HepG2 (cell line): Measurements from ENCODE around the gene STK11. TPM values are rescaled to one million over a fixed set of nuclear protein-coding genes. Genes with fewer than 3 reads are reported as not detected.
A peak's percentile ranks its signal among the peaks of the same experiment; 100 is the strongest.

ENCODE experiments used
- ATAC-seq: fragments of 200-7000 bp; cut with Tn5 transposase; 3 replicates; pipeline ENCODE4 v1.9.1; 2020; ENCODE audit warnings: mild to moderate bottlenecking, moderate library complexity
- BruUV-seq: library from RNA; stranded (reverse); fragments of 400-500 nt; replicated peaks from 2 replicates; lab custom pipeline; 2021; lab: Mats Ljungman, UMichigan
- CTCF ChIA-PET: fragments of 300-600 bp; formaldehyde crosslinking; extraction: SDS; loops from one replicate; lab custom pipeline; 2021; ENCODE audit warnings: low total read pairs, inconsistent platforms, low intra/inter-chr PET ratio; lab: Yijun Ruan, JAX
- POLR2A ChIA-PET: fragments of 350-600 bp; sonication (Branson Sonifier 250); formaldehyde crosslinking; loops from one replicate; lab custom pipeline; 2020; ENCODE audit warnings: antibody characterized with exemption, inconsistent platforms; lab: Yijun Ruan, JAX
- DNase-seq: peaks from one replicate; pipeline ENCODE4 v3.0.0-alpha.2; 2015; ENCODE audit warnings: low spot score
- FAIRE-seq: peaks from 3 replicates; lab custom pipeline; 2011; peaks lifted over from hg19 to GRCh38; lab: Jason Lieb, UNC
- H2AFZ ChIP-seq: one replicate; pipeline ENCODE4 v1.6.1; 2011; ENCODE audit warnings: low read length, inconsistent platforms
- H3K27ac ChIP-seq: fragments of 300-600 bp; 3 replicates; pipeline ENCODE4 v1.8.0; 2011; ENCODE audit warnings: mixed run types, mild to moderate bottlenecking, mixed read lengths, low read length, inconsistent platforms; ENCODE audit not compliant: insufficient read depth; ENCODE audit errors: extremely low read length
- H3K27me3 ChIP-seq, 2 experiments: fragments of 200-600 bp in 1 of 2; 2 replicates in 1 of 2; 3 replicates in 1 of 2; pipeline versions ENCODE4 v1.6.0 to v1.8.0; 2011; ENCODE audit warnings: low read length in 2 of 2, mild to moderate bottlenecking in 2 of 2, moderate library complexity in 2 of 2, inconsistent platforms in 1 of 2; ENCODE audit not compliant: insufficient read depth in 2 of 2, control insufficient read depth in 1 of 2
- H3K36me3 ChIP-seq, 2 experiments: fragments of 200-600 bp in 1 of 2; replicated peaks in 1 of 2; 2 replicates in 1 of 2; 3 replicates in 1 of 2; pipeline versions ENCODE4 v1.5.1 to v1.8.0; 2011; ENCODE audit warnings: low read length in 2 of 2, inconsistent platforms in 1 of 2; ENCODE audit not compliant: insufficient read depth in 2 of 2, control insufficient read depth in 1 of 2
- H3K4me1 ChIP-seq: 2 replicates; pipeline ENCODE4 v1.5.1; 2012; ENCODE audit warnings: low read length, inconsistent platforms; ENCODE audit not compliant: insufficient read depth
- H3K4me2 ChIP-seq: 2 replicates; pipeline ENCODE4 v1.6.0; 2011; ENCODE audit warnings: low read depth, low read length, inconsistent platforms
- H3K4me3 ChIP-seq, 3 experiments: fragments of 200-600 bp in 1 of 3; sonication (generic), shearing (Covaris generic) in 1 of 3; replicated peaks in 1 of 3; 2 replicates each; pipeline ENCODE4 v1.5.1; 2011 to 2016; ENCODE audit warnings: low read length in 3 of 3, inconsistent platforms in 2 of 3, low read depth in 2 of 3, mild to moderate bottlenecking in 2 of 3, control low read depth in 1 of 3, mixed read lengths in 1 of 3; ENCODE audit not compliant: insufficient read depth in 1 of 3
- H3K79me2 ChIP-seq: one replicate; pipeline ENCODE4 v1.6.1; 2011; ENCODE audit warnings: low read length, inconsistent platforms; ENCODE audit not compliant: insufficient read depth
- H3K9ac ChIP-seq: 2 replicates; pipeline ENCODE4 v1.6.0; 2011; ENCODE audit warnings: mild to moderate bottlenecking, low read depth, low read length, inconsistent platforms; ENCODE audit not compliant: insufficient read depth
- H3K9me3 ChIP-seq: 2 replicates; pipeline ENCODE4 v1.5.1; 2012; ENCODE audit warnings: mild to moderate bottlenecking, low read length
- H4K20me1 ChIP-seq: 2 replicates; pipeline ENCODE4 v1.6.0; 2011; ENCODE audit warnings: inconsistent platforms, mild to moderate bottlenecking, low read length, moderate library complexity; ENCODE audit not compliant: insufficient read depth
- CHD2 ChIP-seq: IDR thresholded peaks from 2 replicates; pipeline ENCODE4 v1.6.1; 2011; ENCODE audit warnings: low read depth, low read length, improper control_type of control experiment
- CTCF ChIP-seq: sonication (generic); formaldehyde crosslinking; IDR thresholded peaks from 2 replicates; pipeline ENCODE4 v1.5.0; 2020; ENCODE audit warnings: mild to moderate bottlenecking, missing genetic modification reagents, moderate library complexity
- DPF2 ChIP-seq: sonication (generic); formaldehyde crosslinking; IDR thresholded peaks from 2 replicates; pipeline ENCODE4 v1.4.0; 2020; ENCODE audit warnings: mild to moderate bottlenecking, low read depth, missing genetic modification reagents, borderline replicate concordance
- HES4 ChIP-seq: sonication (generic); formaldehyde crosslinking; IDR thresholded peaks from 2 replicates; pipeline ENCODE4 v1.9.0; 2021; ENCODE audit warnings: mild to moderate bottlenecking, missing genetic modification reagents, borderline replicate concordance
- KDM1A ChIP-seq: IDR thresholded peaks from 2 replicates; pipeline ENCODE4 v1.6.1; 2016; ENCODE audit warnings: missing compliant biosample characterization
- MBD4 ChIP-seq: IDR thresholded peaks from 2 replicates; pipeline ENCODE4 v1.6.1; 2012; ENCODE audit warnings: low read length, inconsistent platforms, borderline replicate concordance
- NFIC ChIP-seq: IDR thresholded peaks from 2 replicates; pipeline ENCODE4 v1.6.1; 2012; ENCODE audit warnings: mild to moderate bottlenecking, low read length, inconsistent platforms
- NFKBIZ ChIP-seq: IDR thresholded peaks from 2 replicates; pipeline ENCODE4 v1.6.1; 2018; ENCODE audit warnings: missing genetic modification reagents, missing compliant biosample characterization
- SATB2 ChIP-seq: sonication (generic); formaldehyde crosslinking; IDR thresholded peaks from 2 replicates; pipeline ENCODE4 v1.5.0; 2020; ENCODE audit warnings: missing genetic modification reagents
- SRSF9 ChIP-seq: fragments of 200-400 bp; formaldehyde crosslinking; IDR thresholded peaks from 2 replicates; pipeline ENCODE4 v1.6.1; 2018; ENCODE audit warnings: borderline replicate concordance, mild to moderate bottlenecking, low read depth, low read length; ENCODE audit not compliant: insufficient read depth, poor library complexity, severe bottlenecking
- TAF15 ChIP-seq: fragments of 200-400 bp; formaldehyde crosslinking; IDR thresholded peaks from one replicate; pipeline ENCODE4 v1.6.1; 2018; ENCODE audit warnings: mild to moderate bottlenecking, low read depth, low read length; ENCODE audit not compliant: poor library complexity, severe bottlenecking
- ZGPAT ChIP-seq: IDR thresholded peaks from 2 replicates; pipeline ENCODE4 v1.6.1; 2016; ENCODE audit warnings: mild to moderate bottlenecking
- ZNF264 ChIP-seq: sonication (generic); formaldehyde crosslinking; IDR thresholded peaks from 2 replicates; pipeline ENCODE4 v1.4.0; 2020; ENCODE audit warnings: missing genetic modification reagents
- ZNF282 ChIP-seq: fragments of 450-650 bp; IDR thresholded peaks from 2 replicates; pipeline ENCODE4 v1.6.1; 2018; ENCODE audit not compliant: partially characterized antibody
- ZNF558 ChIP-seq: sonication (generic); formaldehyde crosslinking; IDR thresholded peaks from 2 replicates; pipeline ENCODE4 v1.9.0; 2022; ENCODE audit warnings: mild to moderate bottlenecking, missing genetic modification reagents, borderline replicate concordance
- ZNF567 ChIP-seq: sonication (generic); formaldehyde crosslinking; IDR thresholded peaks from 2 replicates; pipeline ENCODE4 v1.8.1; 2023; ENCODE audit warnings: mild to moderate bottlenecking, missing genetic modification reagents, borderline replicate concordance
- ZNF589 ChIP-seq: sonication (generic); formaldehyde crosslinking; conservative IDR thresholded peaks from 2 replicates; pipeline ENCODE4 v1.8.0; 2022; ENCODE audit warnings: mild to moderate bottlenecking, moderate library complexity, missing genetic modification reagents
- ZNF670 ChIP-seq: sonication (generic); formaldehyde crosslinking; IDR thresholded peaks from 2 replicates; pipeline ENCODE4 v1.8.0; 2022; ENCODE audit warnings: mild to moderate bottlenecking, missing genetic modification reagents, borderline replicate concordance
- ZNF773 ChIP-seq: sonication (generic); formaldehyde crosslinking; IDR thresholded peaks from 2 replicates; pipeline ENCODE4 v1.4.0; 2020; ENCODE audit warnings: missing genetic modification reagents, borderline replicate concordance
- WGBS: methylation state at CpG from one replicate; pipeline ENCODE4 v1.1.6; 2017; ENCODE audit warnings: low lambda C conversion rate; 5-methylcytosine and 5-hydroxymethylcytosine counted together
- in situ Hi-C: cut with HindIII; loops from 2 replicates; pipeline ENCODE4 v1.10.0; 2017; ENCODE audit warnings: low pct_unique_long_range_greater_than_20kb; ENCODE audit not compliant: extremely low pct_ligation_motif_present
- intact Hi-C: fragments of 100-400 bp; cut with micrococcal nuclease; formaldehyde crosslinking; loops from one replicate; pipeline ENCODE4 v1.10.0; 2022; ENCODE audit not compliant: unreplicated experiment
- polyA plus RNA-seq, 8 experiments: library from polyadenylated mRNA; depleted of rRNA in 3 of 8; stranded (reverse) in 7 of 8; unstranded in 1 of 8; fragments of >200 nt; fragmentation: Illumina TruSeq in 4 of 8; extraction: Trizol in 4 of 8; gene quantifications; 2 replicates each; pipeline versions ENCODE4 v1.2.1 to v1.2.3, GENCODE V29; 2011 to 2016; ENCODE audit warnings: low read depth in 4 of 8, missing spikeins in 1 of 8, mixed read lengths in 1 of 8; ENCODE audit not compliant: insufficient read depth in 1 of 8
- total RNA-seq, 5 experiments: library from RNA; depleted of rRNA; stranded (reverse); fragments of >200 nt; fragmentation: Illumina TruSeq; extraction: Trizol; gene quantifications; 2 replicates each; pipeline ENCODE4 v1.2.3, GENCODE V29; 2016; ENCODE audit warnings: low read depth in 1 of 5
- TF ChIP-seq, protein P1 (sequence below): sonication (generic); formaldehyde crosslinking; IDR thresholded peaks from 2 replicates; pipeline ENCODE4 v1.8.0; 2022; ENCODE audit warnings: mild to moderate bottlenecking, missing genetic modification reagents; ENCODE audit not compliant: insufficient replicate concordance

The STK11 gene
- total and polyA plus RNA-seq, 2 of the 13 experiments (the other 11 are each of a cell fraction or from before 2014, with no cell fraction given), result 27.5 to 43.6 TPM

DNA sequence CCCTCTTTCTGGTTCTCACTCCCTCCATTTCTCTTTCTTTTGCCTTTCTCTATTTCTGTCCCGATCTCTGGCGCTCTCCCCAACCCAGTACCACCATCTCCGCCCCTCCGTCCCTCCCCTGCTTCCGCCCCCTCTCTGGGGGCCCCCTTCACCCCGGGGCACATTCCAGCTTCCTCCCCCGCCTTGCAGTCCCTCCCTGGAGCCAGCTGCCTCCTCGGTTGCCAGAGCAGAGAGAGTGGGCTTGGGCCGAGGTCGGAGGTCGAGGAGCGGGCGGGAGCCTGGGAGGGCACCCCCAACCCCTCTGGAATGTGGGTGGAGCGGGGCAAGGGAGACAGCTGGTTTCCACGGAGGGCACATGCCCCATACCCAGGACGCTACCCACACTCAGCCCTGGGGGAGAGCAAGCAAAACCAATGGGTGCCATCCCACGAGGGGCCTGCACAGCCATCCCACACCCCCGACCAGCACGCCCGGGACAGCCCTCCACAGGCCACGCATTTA is 57.1 kb downstream of the STK11 start (continued):
- TF ChIP-seq ZGPAT (no peak), KDM1A (CRISPR knock-in tag) (no peak), SRSF9 (no peak), DPF2 (CRISPR knock-in tag) (no peak), ZNF567 (CRISPR knock-in tag) (no peak), NFIC (no peak)

DNA sequence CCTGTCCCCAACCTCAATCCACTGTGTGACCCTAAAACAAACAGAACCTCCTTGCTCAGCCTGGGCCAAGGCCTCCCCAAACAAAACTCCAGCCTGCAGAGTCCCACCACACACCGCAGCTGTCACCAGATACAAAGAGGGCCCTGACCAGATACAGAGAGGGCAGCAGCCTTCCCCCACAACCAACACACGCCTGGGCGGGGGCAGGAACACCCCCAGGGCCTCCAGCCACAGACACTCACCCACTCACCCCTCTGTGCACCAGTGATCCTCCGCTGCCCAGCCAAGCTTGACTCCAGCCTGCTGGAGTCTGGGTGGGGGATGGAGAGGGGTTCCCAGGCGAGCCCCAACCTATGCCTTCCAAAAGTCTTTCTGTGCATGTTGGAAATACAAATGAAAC is 57.6 kb downstream of the STK11 start:
- FAIRE-seq (no peak), DNase-seq (no peak), ATAC-seq (no peak)
- Histone ChIP-seq H3K79me2 (peaks cover 3% of the 10 kb centered on the region), H3K9me3 (no peaks in the 10 kb centered on the region), H3K4me2 (peak overlapping the region; percentile 98), H3K27ac (peak overlapping the region; percentile 81), H4K20me1 (peaks cover 11% of the 10 kb centered on the region; the same call in 1 of the 2 replicates), H3K27me3 (no peaks in the 10 kb centered on the region), H3K36me3 (0 out of 5 replicates have a peak, but pooled peaks cover 0 to 2% of the 10 kb centered on the region in 2 experiments), H2AFZ (no peak overlapping the region), H3K4me1 (peaks cover 73% of the 10 kb centered on the region), H3K4me3 (peak overlapping the region in 1 of 3 experiments; percentile 81; a peak in 1 of 6 replicates), H3K9ac (peak overlapping the region; percentile 78; the same call in 1 of the 2 replicates)
- in situ Hi-C loops (no loop called here), intact Hi-C loops (no loop called here)
- ChIA-PET POLR2A (interaction anchor here (1.9 to 12.8 kb wide), 3 partner anchors 8 to 24 kb away, joined by 6 to 668 read pairs (median 464); partner anchors contain the start of genes ATP5F1D and MIDN), CTCF (no interaction called here)
- no peak for TF ChIP-seq CTCF (CRISPR knock-in tag)
- TF ChIP-seq, protein P1, sequence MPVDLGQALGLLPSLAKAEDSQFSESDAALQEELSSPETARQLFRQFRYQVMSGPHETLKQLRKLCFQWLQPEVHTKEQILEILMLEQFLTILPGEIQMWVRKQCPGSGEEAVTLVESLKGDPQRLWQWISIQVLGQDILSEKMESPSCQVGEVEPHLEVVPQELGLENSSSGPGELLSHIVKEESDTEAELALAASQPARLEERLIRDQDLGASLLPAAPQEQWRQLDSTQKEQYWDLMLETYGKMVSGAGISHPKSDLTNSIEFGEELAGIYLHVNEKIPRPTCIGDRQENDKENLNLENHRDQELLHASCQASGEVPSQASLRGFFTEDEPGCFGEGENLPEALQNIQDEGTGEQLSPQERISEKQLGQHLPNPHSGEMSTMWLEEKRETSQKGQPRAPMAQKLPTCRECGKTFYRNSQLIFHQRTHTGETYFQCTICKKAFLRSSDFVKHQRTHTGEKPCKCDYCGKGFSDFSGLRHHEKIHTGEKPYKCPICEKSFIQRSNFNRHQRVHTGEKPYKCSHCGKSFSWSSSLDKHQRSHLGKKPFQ, result no peak
- TF ChIP-seq ZNF670 (CRISPR knock-in tag), result no peak
- TF ChIP-seq ZNF264 (CRISPR knock-in tag), result no peak
- no peak for TF ChIP-seq ZNF773
- no peak for TF ChIP-seq SATB2 (CRISPR knock-in tag)
- TF ChIP-seq ZNF589 (CRISPR knock-in tag), result no peak
- no peak for TF ChIP-seq CHD2
- no peak for TF ChIP-seq MBD4
- no peak for TF ChIP-seq NFKBIZ (CRISPR knock-in tag)
- TF ChIP-seq TAF15, result no peak
- no peak for TF ChIP-seq HES4
- no peak for TF ChIP-seq ZNF282
- TF ChIP-seq ZNF558 (CRISPR knock-in tag), result no peak
- BruUV-seq, result no TSS peak
- WGBS, result 57% methylated on average over 3 of the region's 5 CpGs
